Left forelimb (tissue), 1 donor: ENCODE results near the gene BANK1.

Source experiments
- DNase-seq: peaks from one replicate; pipeline ENCODE4 v3.0.0-alpha.2; 2018; ENCODE audit warnings: low spot score

BANK1 gene

DNA sequence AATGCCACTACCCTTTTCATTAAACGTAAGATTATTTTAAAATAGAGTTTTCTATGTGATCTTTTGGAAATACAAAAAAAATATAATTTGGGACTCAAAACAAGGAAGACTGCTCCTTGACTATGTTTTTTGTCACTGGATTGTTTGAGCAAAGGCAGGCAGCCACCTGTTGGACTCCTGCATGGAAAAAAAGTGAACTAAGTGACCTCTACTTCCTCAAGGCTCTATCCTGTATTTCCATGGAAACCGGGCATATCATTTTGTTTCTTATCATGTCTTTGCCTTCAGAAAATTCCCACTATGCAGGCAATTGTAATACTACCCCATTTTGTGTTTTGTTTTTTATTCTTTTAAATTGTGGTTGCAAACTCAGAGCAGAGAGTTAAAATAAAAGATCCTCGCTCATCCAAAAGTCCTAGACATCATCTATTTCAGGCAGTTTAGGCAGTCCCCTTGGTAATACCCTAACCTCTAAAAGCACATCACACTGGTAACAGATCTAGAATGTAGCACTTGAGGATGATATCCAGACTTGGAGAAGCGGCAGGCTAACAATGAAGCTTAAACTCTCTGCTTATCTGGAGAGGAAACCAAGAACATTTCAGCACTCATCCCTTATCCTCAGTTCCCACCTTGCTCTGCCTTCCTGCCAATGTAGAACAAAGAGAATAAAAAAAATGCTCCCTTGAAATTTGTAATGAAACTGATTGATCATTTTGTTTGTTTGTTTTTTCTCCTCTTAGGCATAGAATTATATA, 165.7 kb downstream of the BANK1 start:
- DNase-seq: no peak

DNA sequence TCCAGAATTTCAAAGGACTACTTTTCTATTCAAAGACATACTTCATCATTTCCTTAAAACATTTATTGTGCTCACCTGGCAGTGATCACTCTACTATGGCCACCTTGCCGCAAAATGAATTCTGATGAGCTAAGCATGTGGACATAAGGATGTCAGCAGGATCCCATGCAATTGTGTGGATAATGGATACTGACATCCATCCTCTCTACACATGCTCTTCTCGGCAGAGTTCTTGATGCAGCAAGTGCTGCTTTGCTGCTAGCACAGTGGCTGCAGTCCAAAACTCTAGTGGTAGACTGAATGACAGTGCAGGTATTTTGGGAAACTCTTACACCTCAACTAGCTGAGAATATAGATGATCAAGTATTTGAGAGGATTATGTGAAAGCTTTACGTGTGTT, 168.0 kb downstream of the BANK1 start:
- no peak for DNase-seq

DNA sequence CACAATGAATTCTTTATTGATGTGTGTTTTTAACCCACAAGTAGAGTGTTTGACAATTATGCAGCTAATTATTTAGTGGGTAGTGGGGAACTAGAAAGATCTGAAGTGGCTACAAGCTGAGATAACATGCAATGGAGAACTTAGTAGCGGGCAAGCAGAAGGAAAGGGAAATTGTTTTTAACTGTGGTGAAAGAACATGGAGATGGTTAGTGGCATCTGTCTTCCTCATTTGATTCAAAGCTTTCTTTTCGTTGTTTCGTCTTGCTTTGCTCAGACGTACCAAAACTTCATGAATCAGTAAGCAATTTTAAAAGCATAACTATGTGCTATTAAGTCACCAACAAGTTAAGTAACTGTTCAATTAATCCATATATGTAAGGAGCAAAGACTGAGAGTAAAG, 169.9 kb downstream of the BANK1 start:
- DNase-seq: no peak

DNA sequence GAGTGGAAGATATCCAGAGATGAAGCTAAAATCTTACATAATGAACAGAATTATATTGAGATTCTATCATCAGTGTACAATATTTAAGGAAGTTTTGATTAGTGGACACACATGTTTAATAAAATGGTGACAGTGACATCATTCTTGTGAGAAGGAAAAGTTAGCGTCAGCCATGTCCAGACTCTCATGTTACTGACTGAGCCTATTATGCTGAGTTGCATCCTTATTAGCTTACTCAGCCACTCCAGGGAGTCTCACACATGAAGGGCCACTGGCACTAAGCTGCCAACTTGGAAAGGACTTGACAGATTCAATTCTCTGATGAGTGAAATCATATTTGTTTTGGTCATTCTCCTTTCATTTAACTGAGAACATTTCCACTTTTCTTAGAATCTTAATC, 170.6 kb downstream of the BANK1 start:
- no peak for DNase-seq

DNA sequence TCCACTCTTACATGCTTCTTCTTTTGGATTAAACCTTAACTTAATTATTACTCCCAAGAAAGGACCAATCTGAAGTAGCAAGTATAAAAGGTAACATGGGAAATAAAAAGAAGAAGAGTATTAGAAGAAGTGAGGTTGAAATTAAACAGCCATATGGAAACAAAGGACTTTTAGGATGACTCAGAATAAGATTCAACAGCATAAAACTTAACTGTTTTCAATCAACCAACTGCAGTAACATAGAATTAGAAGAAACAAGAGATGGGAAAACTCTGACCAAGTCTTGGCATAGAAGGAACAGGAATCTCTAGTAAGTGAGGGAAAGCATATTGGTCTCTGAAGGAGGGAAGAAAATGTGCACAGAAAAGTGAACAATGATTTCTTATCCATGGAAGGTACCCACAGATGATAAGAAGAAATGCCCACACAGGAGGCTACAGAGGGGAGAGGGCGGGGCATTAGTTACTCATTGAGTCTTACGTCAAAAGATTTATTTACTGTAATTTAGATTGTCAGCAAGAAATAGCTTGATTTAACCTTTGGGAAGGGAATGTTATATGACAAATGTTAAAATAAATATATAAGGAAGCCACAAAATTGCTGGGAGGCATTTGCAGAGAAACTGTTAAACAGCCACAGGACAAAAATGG, 177.3 kb downstream of the BANK1 start:
- no peak for DNase-seq

DNA sequence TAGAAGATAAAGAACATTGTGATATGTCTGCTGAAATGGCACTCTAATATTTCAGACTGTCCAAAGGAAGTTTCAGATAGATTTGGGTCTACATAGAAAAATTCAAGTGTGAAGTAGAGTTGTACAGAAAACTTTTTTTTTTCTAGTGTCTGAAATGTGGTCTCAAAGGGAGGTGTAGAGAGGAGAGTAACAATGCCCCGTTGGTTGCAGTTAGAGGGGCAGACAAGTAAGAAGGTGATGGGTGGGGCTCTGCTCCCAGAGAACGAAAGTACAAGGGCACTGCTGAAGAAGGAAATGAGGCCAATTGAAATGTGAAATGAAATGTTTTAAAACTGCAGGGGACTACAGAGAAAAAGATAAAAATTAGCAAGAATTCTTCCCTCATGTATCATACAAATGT, 177.8 kb downstream of the BANK1 start:
- DNase-seq: no peak

DNA sequence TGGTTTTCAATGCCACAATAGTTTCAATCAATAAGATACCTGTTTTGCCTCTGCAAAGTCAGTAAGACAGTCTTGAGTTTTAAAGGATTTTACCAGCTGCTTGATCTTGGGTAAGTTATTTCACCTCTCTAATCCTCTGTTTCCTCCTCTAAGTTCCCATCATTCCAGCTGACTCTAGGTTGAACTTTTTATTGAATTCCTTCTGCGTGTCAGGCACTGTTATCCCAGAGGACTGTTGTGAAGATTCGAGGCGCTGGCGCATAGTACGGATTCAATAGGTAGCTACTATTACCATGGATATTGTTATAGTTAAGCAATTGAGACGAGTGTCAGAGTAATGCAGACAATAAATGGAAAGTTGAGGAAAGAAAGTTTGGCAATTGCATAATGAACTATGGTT, 179.4 kb downstream of the BANK1 start:
- DNase-seq: no peak

DNA sequence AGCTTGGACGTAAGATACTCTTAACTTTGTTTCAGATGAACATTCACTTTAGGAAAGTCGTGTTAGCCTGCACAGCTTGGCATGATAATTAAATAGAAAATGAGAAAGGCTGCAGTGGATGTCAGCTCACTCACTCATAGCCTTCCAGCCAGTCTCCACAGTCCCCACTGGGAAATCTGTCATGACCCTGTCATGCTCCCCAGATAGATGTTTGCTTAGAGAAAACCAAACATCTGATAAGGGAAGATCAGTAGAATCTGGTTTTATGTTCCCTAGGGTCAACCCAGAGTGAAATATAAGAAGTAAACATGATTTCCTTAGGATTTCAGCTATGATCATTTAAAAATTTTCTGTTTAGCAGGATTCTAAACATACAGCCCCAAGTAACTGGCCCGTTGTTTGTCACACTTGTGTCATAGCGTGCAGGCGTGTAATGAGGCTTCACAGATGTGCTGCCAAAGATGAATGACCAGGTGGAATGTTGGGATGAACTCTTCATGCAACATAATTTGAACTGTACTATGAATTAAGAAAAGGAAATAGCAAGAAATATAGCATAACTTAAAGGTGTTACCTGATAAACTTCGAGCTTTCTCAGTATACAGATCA, 180.1 kb downstream of the BANK1 start:
- no peak for DNase-seq

DNA sequence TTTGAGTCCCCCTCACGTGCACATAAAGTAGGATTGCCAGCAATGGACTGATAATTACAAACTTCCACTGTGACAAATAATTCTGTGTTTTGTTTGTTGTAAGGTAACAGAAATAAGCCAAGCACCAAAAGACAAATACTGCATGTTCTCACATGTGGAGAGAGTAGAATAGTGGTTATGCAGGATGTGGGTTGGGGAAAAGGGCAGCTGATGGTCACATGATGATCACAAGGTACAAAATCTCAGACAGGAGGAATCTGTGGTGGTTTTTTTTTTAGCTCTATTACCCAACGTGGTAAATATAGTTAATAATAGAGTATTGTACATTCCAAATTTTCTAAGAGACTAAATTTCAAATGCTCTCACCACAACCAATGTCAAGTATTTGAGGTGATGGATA, 182.3 kb downstream of the BANK1 start:
- no peak for DNase-seq

DNA sequence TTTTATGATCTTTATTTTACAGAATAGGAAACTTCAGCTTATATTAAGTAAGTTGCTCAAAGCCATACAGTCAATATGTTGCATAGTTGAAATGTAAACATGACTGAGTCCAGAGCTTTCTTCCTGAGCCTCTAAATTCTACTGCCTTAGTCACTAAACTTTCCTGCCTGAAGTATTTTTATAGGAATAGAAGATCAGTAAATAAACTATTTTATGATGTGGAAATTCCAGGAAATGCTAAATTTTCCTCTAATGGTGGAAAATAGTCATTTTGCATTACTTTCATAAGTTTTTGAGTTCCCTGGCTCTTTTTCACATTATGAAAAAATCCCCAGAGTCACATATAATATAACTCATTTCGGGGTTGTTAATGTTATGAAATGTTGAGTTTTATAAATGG, 182.8 kb downstream of the BANK1 start:
- no peak for DNase-seq

DNA sequence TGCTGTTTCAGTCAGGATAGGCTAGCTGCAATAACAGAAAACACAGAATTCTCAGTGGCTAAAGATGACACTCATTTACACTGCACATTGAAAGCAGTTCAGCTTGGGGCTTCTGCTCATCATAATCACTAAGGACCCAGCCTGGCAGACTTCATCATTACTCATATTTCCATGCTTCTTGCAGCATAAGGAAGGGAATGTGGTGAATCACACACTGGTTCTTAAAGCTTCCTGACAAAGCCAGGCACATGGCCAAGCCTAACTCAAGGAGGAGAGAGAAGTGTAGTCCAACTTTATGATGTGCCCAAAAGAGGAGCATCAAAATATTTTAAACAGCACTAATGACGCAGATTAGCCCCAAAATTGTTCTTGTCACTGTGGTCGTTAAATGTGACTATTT, 186.5 kb downstream of the BANK1 start:
- no peak for DNase-seq

DNA sequence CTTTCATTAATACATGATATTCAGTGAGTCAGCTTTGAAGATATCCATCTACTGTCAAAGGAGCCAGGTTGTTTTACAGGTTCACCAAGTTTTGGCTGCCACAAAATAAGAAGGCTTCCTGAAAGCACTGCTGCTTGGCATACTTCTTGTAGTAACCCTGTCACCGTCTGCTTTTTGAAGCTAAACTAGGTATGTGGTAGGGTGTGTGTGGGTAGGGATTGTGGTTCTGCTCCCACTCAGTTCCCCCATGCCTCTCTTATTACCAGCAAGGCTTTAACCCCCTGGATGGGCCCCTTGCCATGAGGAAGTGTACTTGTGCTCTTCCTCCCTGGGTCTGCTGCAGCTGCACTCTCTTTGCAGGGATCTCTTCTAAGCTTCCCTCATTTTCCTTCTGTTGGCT, 191.2 kb downstream of the BANK1 start:
- no peak for DNase-seq

DNA sequence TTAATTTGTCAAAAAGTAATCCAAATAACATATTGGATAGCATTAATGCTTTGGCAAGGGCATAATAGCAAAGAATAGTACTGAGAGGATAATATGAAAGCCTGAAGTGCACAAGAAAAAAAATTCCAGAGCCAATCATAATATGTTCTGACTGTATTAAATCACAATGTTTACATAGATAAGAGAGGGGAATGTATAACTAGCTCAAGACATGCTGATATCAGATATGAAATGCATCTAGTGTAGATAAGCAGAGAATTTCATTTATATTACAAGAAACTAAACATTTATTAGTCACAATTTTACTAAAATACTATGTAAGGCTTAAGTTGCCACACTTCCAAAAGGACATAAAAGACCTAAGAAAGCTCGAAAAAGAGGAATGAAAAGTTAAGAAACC, 193.3 kb downstream of the BANK1 start:
- no peak for DNase-seq

DNA sequence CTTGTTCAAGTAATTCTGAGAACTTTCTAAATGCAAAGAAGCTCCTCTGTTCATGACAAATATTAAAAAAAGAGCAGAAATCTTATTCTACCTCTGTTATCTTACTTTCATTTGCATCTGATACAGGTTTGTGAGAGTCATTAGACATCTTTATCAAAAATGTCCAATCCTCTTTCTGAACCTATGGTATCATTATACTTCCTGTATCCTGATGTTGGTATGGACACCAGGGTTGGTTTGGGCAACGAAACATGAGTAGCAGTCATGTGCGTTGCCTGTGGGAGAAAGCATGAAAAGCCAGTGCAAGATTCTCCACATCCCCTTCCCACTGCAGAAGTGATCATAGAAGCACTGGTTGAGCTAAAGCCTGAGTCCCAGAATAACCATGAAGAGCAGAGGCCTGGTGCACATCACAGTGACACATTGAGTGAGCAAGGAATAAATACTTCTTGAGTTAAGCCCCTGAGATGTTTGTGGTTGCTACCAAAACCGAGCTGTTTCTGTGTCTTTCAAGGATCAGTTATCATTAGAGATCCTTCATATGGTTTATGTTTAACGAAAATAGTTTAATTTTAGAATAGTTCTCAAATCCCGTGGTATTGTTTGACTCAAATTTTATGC, 197.2 kb downstream of the BANK1 start:
- no peak for DNase-seq

DNA sequence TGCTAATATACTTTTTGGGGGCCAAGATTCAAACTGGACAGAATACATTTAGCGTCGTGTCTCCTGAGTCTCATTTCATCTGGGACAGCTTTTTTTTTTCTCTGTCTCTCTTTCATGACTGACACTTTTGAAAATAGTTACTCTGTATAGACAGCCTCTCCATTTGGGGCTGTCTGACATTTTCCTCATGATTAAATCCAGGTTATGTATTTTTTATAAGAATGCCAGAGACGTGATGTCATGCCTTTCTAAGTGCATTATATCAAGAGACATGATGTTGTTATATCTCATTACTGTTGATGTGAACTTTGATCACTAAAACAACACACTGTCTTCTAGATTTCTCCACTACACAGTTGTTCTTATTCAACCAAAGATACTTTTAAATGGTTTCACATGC, 199.0 kb downstream of the BANK1 start:
- DNase-seq: no peak

DNA sequence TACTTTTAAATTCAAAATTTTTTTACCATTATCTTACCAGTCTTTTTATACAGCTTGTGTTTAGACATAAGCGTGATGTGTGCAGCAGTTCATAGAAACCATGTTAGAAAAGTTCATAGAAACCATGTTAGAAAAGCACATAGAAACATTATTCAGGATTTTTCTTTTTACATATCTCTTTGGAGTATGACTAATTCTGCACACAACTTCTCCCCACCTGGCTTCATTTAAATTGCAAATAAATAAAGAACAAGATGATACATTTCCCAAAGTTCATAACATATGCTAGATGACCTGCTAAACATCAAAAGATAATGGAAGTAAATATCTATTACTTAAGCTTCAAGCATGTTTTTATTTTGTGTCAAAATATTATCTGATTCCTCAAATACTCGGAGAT, 201.9 kb downstream of the BANK1 start:
- DNase-seq: no peak

DNA sequence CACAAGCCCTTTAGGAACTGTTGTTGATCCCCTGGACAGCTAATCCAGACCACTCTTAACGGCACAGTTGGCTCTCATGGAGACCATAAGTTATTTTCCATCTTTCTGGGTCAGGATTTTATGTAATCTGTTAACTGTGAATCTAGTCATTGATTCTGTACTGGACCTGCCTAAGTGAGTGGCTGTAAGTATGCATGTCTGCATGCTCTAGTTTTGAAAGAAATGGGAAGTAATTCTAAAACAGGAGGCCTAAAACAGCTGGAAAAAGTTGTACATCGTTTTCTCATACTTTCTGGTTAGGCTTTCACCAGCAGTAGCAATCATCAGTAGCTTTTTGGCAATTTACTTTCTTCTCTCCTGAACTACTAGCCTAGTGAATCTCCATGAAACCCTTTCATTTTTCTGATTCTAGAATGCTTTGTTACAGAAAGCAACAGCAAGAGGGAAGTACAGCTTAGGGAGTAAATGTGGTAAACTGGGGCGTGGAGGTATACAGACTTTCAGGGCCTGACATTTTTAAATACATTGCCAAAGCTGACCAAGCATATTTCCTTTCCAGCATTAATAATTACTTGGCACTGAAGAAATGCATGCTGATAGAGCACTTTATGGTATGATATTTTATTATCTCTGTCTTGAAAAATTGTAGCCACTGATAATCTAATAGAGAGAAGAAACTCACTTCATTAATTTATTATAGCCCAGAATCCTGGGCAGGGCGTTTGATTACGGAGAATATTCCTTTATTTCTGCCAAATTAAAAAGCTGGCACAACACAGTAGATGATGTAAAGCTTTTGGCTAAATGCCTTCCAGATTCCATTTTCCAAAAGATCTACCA, 202.7 kb downstream of the BANK1 start:
- DNase-seq: no peak

DNA sequence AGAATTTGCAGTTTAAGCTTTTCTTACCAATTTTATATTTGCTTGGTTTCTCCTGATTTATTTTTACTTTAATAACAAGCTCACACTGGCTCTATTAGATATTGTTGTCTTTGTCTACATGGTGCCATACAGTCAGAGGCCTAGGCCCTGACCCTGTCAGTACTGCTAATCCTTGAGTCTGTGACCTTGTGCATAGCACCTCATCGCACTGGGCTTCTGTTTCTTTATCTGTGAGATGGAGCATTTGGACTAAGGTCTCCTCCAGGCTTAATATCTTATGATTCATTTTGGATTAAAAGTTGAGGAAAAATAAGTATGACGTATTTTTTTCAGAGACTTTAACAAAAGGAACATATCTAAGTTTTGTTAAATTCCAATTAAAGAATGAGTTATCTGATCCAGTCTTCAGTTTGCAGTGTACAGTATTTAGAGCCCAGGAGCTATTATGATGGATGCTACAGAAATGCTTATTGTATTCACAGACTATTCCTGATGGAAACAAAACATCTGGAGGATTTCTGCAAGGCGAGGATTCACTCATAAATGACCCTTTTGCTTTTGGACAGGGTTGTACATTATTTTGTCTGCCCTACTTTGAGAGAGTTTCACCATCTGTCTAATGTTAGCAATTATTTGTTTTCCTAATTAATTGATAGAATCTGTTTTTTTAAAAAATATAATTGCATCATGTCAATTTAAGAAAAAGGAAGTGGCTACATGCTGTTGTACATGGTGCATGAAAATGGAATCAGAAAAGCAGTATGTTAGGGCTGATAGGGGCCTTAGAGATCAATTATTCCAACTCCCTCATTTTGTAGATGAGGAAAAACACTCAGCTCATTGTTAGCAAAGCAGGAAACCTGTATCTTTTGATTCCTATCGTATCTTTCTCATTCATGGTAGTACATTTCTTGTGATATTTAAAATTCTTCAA, 203.6 kb downstream of the BANK1 start:
- no peak for DNase-seq

DNA sequence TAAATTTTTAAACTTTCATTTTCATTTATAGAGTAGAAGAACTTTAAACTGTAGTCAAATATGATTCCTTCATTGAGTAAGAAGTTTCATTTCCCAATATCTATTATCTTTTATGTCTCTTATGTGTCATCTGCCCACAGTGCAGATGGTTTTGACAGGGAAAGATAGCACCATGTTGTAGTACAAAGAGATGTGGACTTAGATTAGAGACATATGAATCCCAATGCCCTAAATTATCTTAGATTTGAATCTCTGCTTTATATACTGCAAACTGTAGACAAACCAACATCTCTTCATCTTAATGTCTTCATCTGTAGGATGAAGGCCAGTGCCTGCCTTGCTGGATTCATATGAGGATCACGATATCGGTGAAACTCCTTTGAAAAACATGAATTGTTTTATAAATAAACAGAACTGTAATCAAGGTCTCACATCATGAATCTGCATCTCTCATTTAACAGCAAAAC, 217.5 kb downstream of the BANK1 start:
- DNase-seq: no peak

DNA sequence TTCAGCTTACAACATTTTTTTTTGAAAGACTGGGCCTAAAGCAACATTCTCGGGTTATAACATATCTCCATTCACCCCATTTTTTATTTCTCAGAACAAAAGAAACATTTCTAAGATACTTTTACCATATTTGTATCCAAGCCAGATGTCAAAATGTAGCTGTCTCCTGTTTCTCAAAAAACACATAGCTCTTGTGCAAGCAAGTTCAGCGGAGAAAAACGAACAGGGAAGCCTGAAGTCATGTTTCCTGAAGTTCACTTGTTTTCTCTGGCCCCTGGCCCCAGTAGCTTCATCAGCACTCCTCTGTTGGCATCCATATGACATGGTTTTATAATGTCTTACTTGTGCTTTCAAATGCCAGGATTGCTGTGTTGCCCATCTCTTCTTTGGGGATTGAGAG, 218.2 kb downstream of the BANK1 start:
- DNase-seq: no peak

DNA sequence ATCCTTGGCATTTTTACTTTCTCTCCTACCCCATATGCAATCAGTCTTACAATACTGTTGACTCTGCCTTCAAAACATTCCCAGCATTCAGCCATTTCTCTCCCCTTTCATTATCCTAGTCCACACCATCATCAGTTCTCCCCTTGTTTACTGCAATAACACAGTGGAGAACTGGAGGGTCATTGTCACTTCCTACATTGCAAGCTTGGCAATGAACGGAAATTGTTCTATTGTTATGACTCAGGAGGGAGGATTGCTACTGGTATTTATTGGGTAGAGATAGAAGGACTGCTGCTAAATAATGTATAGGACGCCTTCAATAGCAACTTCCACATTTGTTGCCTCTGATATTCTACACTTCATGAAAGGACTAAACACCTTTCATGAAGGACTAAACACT, 231.8 kb downstream of the BANK1 start:
- DNase-seq: no peak
